IPS DF 6.9 (cell line): ENCODE results near the gene AP4E1.
"Not testable (repeated sequence)": the region's sequence is repeated elsewhere in the genome, so short reads cannot be mapped to it uniquely, and the experiment has no call there.

Experiments used
- DNase-seq: peaks from one replicate; pipeline ENCODE4 v3.0.0-alpha.2; 2013; ENCODE audit warnings: low read depth, low spot score
- H3K27ac ChIP-seq: one replicate; pipeline ENCODE4 v1.5.1; 2013; ENCODE audit warnings: low read length, control low read depth
- H3K27me3 ChIP-seq: 2 replicates; pipeline ENCODE4 v1.6.1; 2013; ENCODE audit warnings: mild to moderate bottlenecking, low read length; ENCODE audit not compliant: control insufficient read depth, insufficient read depth
- H3K36me3 ChIP-seq: 2 replicates; pipeline ENCODE4 v1.6.1; 2013; ENCODE audit warnings: low read length; ENCODE audit not compliant: control insufficient read depth, insufficient read depth
- H3K4me1 ChIP-seq: 2 replicates; pipeline ENCODE4 v1.6.1; 2013; ENCODE audit warnings: low read length; ENCODE audit not compliant: control insufficient read depth, insufficient read depth
- H3K4me3 ChIP-seq: 2 replicates; pipeline ENCODE4 v1.5.1; 2013; ENCODE audit warnings: mild to moderate bottlenecking, low read length
- H3K9me3 ChIP-seq: 2 replicates; pipeline ENCODE4 v1.6.1; 2013; ENCODE audit warnings: low read length, inconsistent platforms; ENCODE audit not compliant: control insufficient read depth, insufficient read depth
- WGBS: extraction: QIAGEN DNeasy Blood & Tissue Kit; methylation state at CpG from one replicate; pipeline ENCODE4 v1.1.7; 2013; ENCODE audit warnings: mixed read lengths, missing lambda C conversion rate; ENCODE audit not compliant: insufficient read length, insufficient coverage; 5-methylcytosine and 5-hydroxymethylcytosine counted together

The AP4E1 gene

GRCh38 chr15:50889589-50889988, 18.9 kb upstream of the AP4E1 start:
- Histone ChIP-seq H3K27ac (no peak overlapping the region), H3K36me3 (no peaks in the 10 kb centered on the region), H3K9me3 (no peaks in the 10 kb centered on the region), H3K27me3 (no peaks in the 10 kb centered on the region), H3K4me3 (no peak overlapping the region), H3K4me1 (peaks cover 2% of the 10 kb centered on the region; the same call in 1 of the 2 replicates)
- no CpG with 5 or more reads among the region's 9 CpGs for WGBS
- no peak for DNase-seq

GRCh38 chr15:50890751-50891150, 17.7 kb upstream of the AP4E1 start:
- no peak for DNase-seq
- Histone ChIP-seq H3K4me3 (no peak overlapping the region), H3K9me3 (no peaks in the 10 kb centered on the region), H3K4me1 (no peaks in the 10 kb centered on the region), H3K27me3 (no peaks in the 10 kb centered on the region), H3K27ac (no peak overlapping the region), H3K36me3 (no peaks in the 10 kb centered on the region)
- WGBS, result no CpG with 5 or more reads among the region's 5 CpGs

GRCh38 chr15:50891159-50891558, 17.3 kb upstream of the AP4E1 start:
- no peak for DNase-seq
- no peaks in the 10 kb centered on the region for H3K4me1 ChIP-seq
- no peak overlapping the region for H3K27ac ChIP-seq
- H3K36me3 ChIP-seq, result no peaks in the 10 kb centered on the region
- no peak overlapping the region for H3K4me3 ChIP-seq
- H3K9me3 ChIP-seq, result no peaks in the 10 kb centered on the region
- no CpG with 5 or more reads among the region's 1 CpG for WGBS
- no peaks in the 10 kb centered on the region for H3K27me3 ChIP-seq

GRCh38 chr15:50893976-50894375, 14.5 kb upstream of the AP4E1 start:
- no peak for DNase-seq
- no peak overlapping the region for H3K27ac ChIP-seq
- H3K36me3 ChIP-seq, result no peaks in the 10 kb centered on the region
- no peaks in the 10 kb centered on the region for H3K9me3 ChIP-seq
- H3K4me3 ChIP-seq, result no peak overlapping the region
- no CpG with 5 or more reads among the region's 3 CpGs for WGBS
- no peaks in the 10 kb centered on the region for H3K4me1 ChIP-seq
- no peaks in the 10 kb centered on the region for H3K27me3 ChIP-seq

GRCh38 chr15:50901390-50901789, 7.1 kb upstream of the AP4E1 start:
- no CpG with 5 or more reads among the region's 8 CpGs for WGBS
- not testable (repeated sequence) for H3K27me3 ChIP-seq, DNase-seq, H3K27ac ChIP-seq, H3K36me3 ChIP-seq, H3K4me1 ChIP-seq, H3K4me3 ChIP-seq, H3K9me3 ChIP-seq

- no peaks in the 10 kb centered on the region for H3K27me3 ChIP-seq
Observed at GRCh38 chr15:50904211-50904610, 4.3 kb upstream of the AP4E1 start.

GRCh38 chr15:50905055-50905454, 3.4 kb upstream of the AP4E1 start:
- H3K4me1 ChIP-seq, result no peaks in the 10 kb centered on the region
- no peak overlapping the region for H3K27ac ChIP-seq
- no peak overlapping the region for H3K4me3 ChIP-seq
- H3K9me3 ChIP-seq, result no peaks in the 10 kb centered on the region
- H3K27me3 ChIP-seq, result no peaks in the 10 kb centered on the region
- no CpG with 5 or more reads among the region's 4 CpGs for WGBS
- no peak for DNase-seq
- no peaks in the 10 kb centered on the region for H3K36me3 ChIP-seq

More at GRCh38 chr15:50904211-50904610, 4.3 kb upstream of the AP4E1 start:
- Histone ChIP-seq H3K9me3 (no peaks in the 10 kb centered on the region), H3K27ac (no peak overlapping the region), H3K36me3 (no peaks in the 10 kb centered on the region), H3K4me3 (no peak overlapping the region), H3K4me1 (no peaks in the 10 kb centered on the region)
- no peak for DNase-seq

- no peaks in the 10 kb centered on the region for H3K4me1 ChIP-seq
- H3K27ac ChIP-seq, result no peak overlapping the region
- peak overlapping the region; percentile 93; the same call in 1 of the 2 replicates for H3K4me3 ChIP-seq
- no peaks in the 10 kb centered on the region for H3K9me3 ChIP-seq
- no peaks in the 10 kb centered on the region for H3K27me3 ChIP-seq
- DNase-seq, result no peak
- no CpG with 5 or more reads among the region's 16 CpGs for WGBS
- no peaks in the 10 kb centered on the region for H3K36me3 ChIP-seq
Observed at GRCh38 chr15:50906954-50907600, 1.4 kb upstream of the AP4E1 start.

GRCh38 chr15:50907601-50908208, 778 bp upstream of the AP4E1 start:
- H3K27ac ChIP-seq, result no peak overlapping the region
- H3K9me3 ChIP-seq, result no peaks in the 10 kb centered on the region
- no peak for DNase-seq
- H3K27me3 ChIP-seq, result no peaks in the 10 kb centered on the region
- H3K4me3 ChIP-seq, result peak overlapping the region; percentile 93; the same call in 1 of the 2 replicates
- no peaks in the 10 kb centered on the region for H3K36me3 ChIP-seq
- no CpG with 5 or more reads among the region's 31 CpGs for WGBS
- H3K4me1 ChIP-seq, result no peaks in the 10 kb centered on the region

- no CpG with 5 or more reads among the region's 11 CpGs for WGBS
- no peaks in the 10 kb centered on the region for H3K9me3 ChIP-seq
- no peak overlapping the region for H3K27ac ChIP-seq
Observed at GRCh38 chr15:50909010-50909317, 481 bp downstream of the AP4E1 start.

GRCh38 chr15:50910426-50910795, 1.9 kb downstream of the AP4E1 start:
- not testable (repeated sequence) for H3K4me1 ChIP-seq, H3K4me3 ChIP-seq, H3K27me3 ChIP-seq, H3K36me3 ChIP-seq, H3K27ac ChIP-seq, DNase-seq, H3K9me3 ChIP-seq
- WGBS, result no CpG with 5 or more reads among the region's 3 CpGs

More at GRCh38 chr15:50909010-50909317, 481 bp downstream of the AP4E1 start:
- Histone ChIP-seq H3K4me1 (no peaks in the 10 kb centered on the region), H3K27me3 (no peaks in the 10 kb centered on the region), H3K4me3 (peak overlapping the region; percentile 93), H3K36me3 (no peaks in the 10 kb centered on the region; the same call in 1 of the 2 replicates)
- no peak for DNase-seq
